WTC11 (cell line): ENCODE data around the gene OPCML. TPM values are rescaled to one million over a fixed set of nuclear protein-coding genes. Genes with fewer than 3 reads are reported as not detected.

Experiments
- ATAC-seq: fragments of 200-7000 bp; cut with Tn5 transposase; 2 replicates; pipeline ENCODE4 v1.10.0; 2021; ENCODE audit warnings: mild to moderate bottlenecking, moderate library complexity
- CTCF ChIA-PET: fragments of 300-600 bp; sonication (Branson Sonifier 250); formaldehyde crosslinking; loops from one replicate; lab custom pipeline; 2021; ENCODE audit warnings: antibody characterized with exemption; lab: Charles Lee
- POLR2A ChIA-PET: fragments of 350-600 bp; sonication (Branson Sonifier 250); formaldehyde crosslinking; loops from one replicate; lab custom pipeline; 2021; ENCODE audit warnings: antibody characterized with exemption; lab: Charles Lee
- DNase-seq: peaks from one replicate; pipeline ENCODE4 v3.0.0; 2021; ENCODE audit warnings: low spot score
- H3K27ac Mint-ChIP-seq: 2 replicates; pipeline ENCODE4 v1.8.0; 2021; ENCODE audit warnings: mixed read lengths
- H3K27me3 Mint-ChIP-seq: 2 replicates; pipeline ENCODE4 v1.8.0; 2021; ENCODE audit warnings: low read depth, mild to moderate bottlenecking, moderate library complexity, mixed read lengths
- H3K36me3 Mint-ChIP-seq: 2 replicates; pipeline ENCODE4 v1.8.0; 2021; ENCODE audit warnings: mixed read lengths
- H3K4me1 Mint-ChIP-seq: 2 replicates; pipeline ENCODE4 v1.8.0; 2022; ENCODE audit warnings: mixed read lengths
- H3K4me3 Mint-ChIP-seq: 2 replicates; pipeline ENCODE4 v1.8.0; 2021; ENCODE audit warnings: mild to moderate bottlenecking, moderate library complexity, mixed read lengths
- H3K9me3 Mint-ChIP-seq: 2 replicates; pipeline ENCODE4 v1.8.0; 2021; ENCODE audit warnings: mixed read lengths
- ELF4 ChIP-seq: sonication (generic); formaldehyde crosslinking; IDR thresholded peaks from 2 replicates; pipeline ENCODE4 v1.8.1; 2022; ENCODE audit warnings: low read depth, mild to moderate bottlenecking, moderate library complexity, missing genetic modification reagents
- KAT7 ChIP-seq: sonication (generic); formaldehyde crosslinking; IDR thresholded peaks from 2 replicates; pipeline ENCODE4 v1.8.1; 2023; ENCODE audit warnings: missing genetic modification reagents, mild to moderate bottlenecking, borderline replicate concordance
- NFATC4 ChIP-seq: fragments of 250-450 bp; sonication (Bioruptor Pico); IDR thresholded peaks from 2 replicates; pipeline ENCODE4 v1.9.0; 2021; ENCODE audit warnings: mild to moderate bottlenecking
- NR2C2 ChIP-seq: sonication (generic); formaldehyde crosslinking; IDR thresholded peaks from 2 replicates; pipeline ENCODE4 v1.8.0; 2022; ENCODE audit warnings: mild to moderate bottlenecking, missing genetic modification reagents
- SMAD3 ChIP-seq: sonication (generic); formaldehyde crosslinking; IDR thresholded peaks from 2 replicates; pipeline ENCODE4 v1.8.0; 2022; ENCODE audit warnings: missing genetic modification reagents, mild to moderate bottlenecking, borderline replicate concordance
- SMAD4 ChIP-seq: sonication (generic); formaldehyde crosslinking; IDR thresholded peaks from 2 replicates; pipeline ENCODE4 v1.8.0; 2022; ENCODE audit warnings: mild to moderate bottlenecking, missing genetic modification reagents
- TEAD4 ChIP-seq: sonication (generic); formaldehyde crosslinking; IDR thresholded peaks from 2 replicates; pipeline ENCODE4 v1.8.0; 2022; ENCODE audit warnings: mild to moderate bottlenecking, missing genetic modification reagents
- ZBTB21 ChIP-seq: sonication (generic); formaldehyde crosslinking; IDR thresholded peaks from 2 replicates; pipeline ENCODE4 v1.8.1; 2023; ENCODE audit warnings: mild to moderate bottlenecking, missing genetic modification reagents, borderline replicate concordance
- ZNF219 ChIP-seq: sonication (generic); formaldehyde crosslinking; IDR thresholded peaks from 2 replicates; pipeline ENCODE4 v1.8.0; 2023; ENCODE audit warnings: missing genetic modification reagents, mild to moderate bottlenecking, borderline replicate concordance
- ZNF317 ChIP-seq: sonication (generic); formaldehyde crosslinking; IDR thresholded peaks from 2 replicates; pipeline ENCODE4 v1.8.1; 2023; ENCODE audit warnings: low read depth, mild to moderate bottlenecking, moderate library complexity, missing genetic modification reagents, borderline replicate concordance
- ZNF396 ChIP-seq: fragments of 250-450 bp; sonication (Bioruptor Pico); IDR thresholded peaks from 2 replicates; pipeline ENCODE4 v1.8.0; 2021; ENCODE audit warnings: mild to moderate bottlenecking, moderate library complexity, borderline replicate concordance
- total RNA-seq: library from RNA; stranded (reverse); gene quantifications from 3 replicates; pipeline ENCODE4 v1.2.3, GENCODE V29; 2021
- TF ChIP-seq, protein P1 (sequence below): sonication (generic); formaldehyde crosslinking; IDR thresholded peaks from 2 replicates; pipeline ENCODE4 v1.8.0; 2023; ENCODE audit warnings: missing genetic modification reagents, mild to moderate bottlenecking, borderline replicate concordance
- TF ChIP-seq, protein P2 (sequence below): sonication (generic); formaldehyde crosslinking; IDR thresholded peaks from 2 replicates; pipeline ENCODE4 v1.8.0; 2022; ENCODE audit warnings: mild to moderate bottlenecking, missing genetic modification reagents
- TF ChIP-seq, protein P3 (sequence below): sonication (generic); formaldehyde crosslinking; IDR thresholded peaks from 2 replicates; pipeline ENCODE4 v1.8.1; 2022; ENCODE audit warnings: missing genetic modification reagents, borderline replicate concordance
- TF ChIP-seq, protein P4 (sequence below): fragments of 250-450 bp; sonication (Bioruptor Pico); IDR thresholded peaks from 2 replicates; pipeline ENCODE4 v1.8.0; 2021; ENCODE audit warnings: mild to moderate bottlenecking
- TF ChIP-seq, protein P5 (sequence below): sonication (generic); formaldehyde crosslinking; IDR thresholded peaks from 2 replicates; pipeline ENCODE4 v1.8.1; 2022; ENCODE audit warnings: low read depth, mild to moderate bottlenecking, moderate library complexity, missing genetic modification reagents, borderline replicate concordance
- TF ChIP-seq, protein P6 (sequence below): sonication (generic); formaldehyde crosslinking; IDR thresholded peaks from 2 replicates; pipeline ENCODE4 v1.8.0; 2022; ENCODE audit warnings: mild to moderate bottlenecking, missing genetic modification reagents
- TF ChIP-seq, protein P7 (sequence below): sonication (generic); formaldehyde crosslinking; conservative IDR thresholded peaks from 2 replicates; pipeline ENCODE4 v1.8.1; 2022; ENCODE audit warnings: mild to moderate bottlenecking, missing genetic modification reagents
- TF ChIP-seq, protein P8 (sequence below): sonication (generic); formaldehyde crosslinking; IDR thresholded peaks from 2 replicates; pipeline ENCODE4 v1.8.1; 2023; ENCODE audit warnings: mild to moderate bottlenecking, missing genetic modification reagents

Gene OPCML
- total RNA-seq, 1 experiment from 2014 or later, result 1.5 TPM

DNA sequence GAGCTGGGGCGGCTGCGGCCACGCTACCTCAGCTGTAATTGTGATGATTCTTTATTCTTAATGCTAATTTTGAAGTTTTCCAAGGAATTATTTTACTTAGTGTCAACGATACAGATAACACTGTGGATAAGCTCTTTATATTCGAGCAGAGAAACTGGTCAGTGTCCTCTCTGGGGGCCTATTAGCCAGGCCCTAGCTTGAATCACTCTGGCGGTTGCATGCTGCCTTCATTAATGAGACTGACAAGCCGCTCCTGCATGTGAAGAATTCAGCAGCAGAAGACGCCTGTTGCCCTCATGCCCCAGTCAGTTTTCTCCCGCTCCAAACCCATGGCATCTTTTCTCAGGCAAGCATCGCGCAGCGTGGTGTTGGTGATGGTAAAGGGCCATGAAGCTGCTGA, 851.7 kb downstream of the OPCML start:
- Mint-ChIP-seq H3K27ac (no peak overlapping the region), H3K27me3 (0 out of 2 replicates have a peak, but pooled peaks cover 5% of the 10 kb centered on the region), H3K36me3 (peaks cover 16% of the 10 kb centered on the region), H3K4me3 (no peak overlapping the region), H3K4me1 (peaks cover 4% of the 10 kb centered on the region), H3K9me3 (peaks cover 27% of the 10 kb centered on the region)
- ChIA-PET CTCF (no interaction called here), POLR2A (no interaction called here)
- DNase-seq, result no peak
- no peak for ATAC-seq
- TF ChIP-seq, protein P1, sequence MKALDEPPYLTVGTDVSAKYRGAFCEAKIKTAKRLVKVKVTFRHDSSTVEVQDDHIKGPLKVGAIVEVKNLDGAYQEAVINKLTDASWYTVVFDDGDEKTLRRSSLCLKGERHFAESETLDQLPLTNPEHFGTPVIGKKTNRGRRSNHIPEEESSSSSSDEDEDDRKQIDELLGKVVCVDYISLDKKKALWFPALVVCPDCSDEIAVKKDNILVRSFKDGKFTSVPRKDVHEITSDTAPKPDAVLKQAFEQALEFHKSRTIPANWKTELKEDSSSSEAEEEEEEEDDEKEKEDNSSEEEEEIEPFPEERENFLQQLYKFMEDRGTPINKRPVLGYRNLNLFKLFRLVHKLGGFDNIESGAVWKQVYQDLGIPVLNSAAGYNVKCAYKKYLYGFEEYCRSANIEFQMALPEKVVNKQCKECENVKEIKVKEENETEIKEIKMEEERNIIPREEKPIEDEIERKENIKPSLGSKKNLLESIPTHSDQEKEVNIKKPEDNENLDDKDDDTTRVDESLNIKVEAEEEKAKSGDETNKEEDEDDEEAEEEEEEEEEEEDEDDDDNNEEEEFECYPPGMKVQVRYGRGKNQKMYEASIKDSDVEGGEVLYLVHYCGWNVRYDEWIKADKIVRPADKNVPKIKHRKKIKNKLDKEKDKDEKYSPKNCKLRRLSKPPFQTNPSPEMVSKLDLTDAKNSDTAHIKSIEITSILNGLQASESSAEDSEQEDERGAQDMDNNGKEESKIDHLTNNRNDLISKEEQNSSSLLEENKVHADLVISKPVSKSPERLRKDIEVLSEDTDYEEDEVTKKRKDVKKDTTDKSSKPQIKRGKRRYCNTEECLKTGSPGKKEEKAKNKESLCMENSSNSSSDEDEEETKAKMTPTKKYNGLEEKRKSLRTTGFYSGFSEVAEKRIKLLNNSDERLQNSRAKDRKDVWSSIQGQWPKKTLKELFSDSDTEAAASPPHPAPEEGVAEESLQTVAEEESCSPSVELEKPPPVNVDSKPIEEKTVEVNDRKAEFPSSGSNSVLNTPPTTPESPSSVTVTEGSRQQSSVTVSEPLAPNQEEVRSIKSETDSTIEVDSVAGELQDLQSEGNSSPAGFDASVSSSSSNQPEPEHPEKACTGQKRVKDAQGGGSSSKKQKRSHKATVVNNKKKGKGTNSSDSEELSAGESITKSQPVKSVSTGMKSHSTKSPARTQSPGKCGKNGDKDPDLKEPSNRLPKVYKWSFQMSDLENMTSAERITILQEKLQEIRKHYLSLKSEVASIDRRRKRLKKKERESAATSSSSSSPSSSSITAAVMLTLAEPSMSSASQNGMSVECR (CRISPR knock-in tag), result no peak
- TF ChIP-seq, protein P2, sequence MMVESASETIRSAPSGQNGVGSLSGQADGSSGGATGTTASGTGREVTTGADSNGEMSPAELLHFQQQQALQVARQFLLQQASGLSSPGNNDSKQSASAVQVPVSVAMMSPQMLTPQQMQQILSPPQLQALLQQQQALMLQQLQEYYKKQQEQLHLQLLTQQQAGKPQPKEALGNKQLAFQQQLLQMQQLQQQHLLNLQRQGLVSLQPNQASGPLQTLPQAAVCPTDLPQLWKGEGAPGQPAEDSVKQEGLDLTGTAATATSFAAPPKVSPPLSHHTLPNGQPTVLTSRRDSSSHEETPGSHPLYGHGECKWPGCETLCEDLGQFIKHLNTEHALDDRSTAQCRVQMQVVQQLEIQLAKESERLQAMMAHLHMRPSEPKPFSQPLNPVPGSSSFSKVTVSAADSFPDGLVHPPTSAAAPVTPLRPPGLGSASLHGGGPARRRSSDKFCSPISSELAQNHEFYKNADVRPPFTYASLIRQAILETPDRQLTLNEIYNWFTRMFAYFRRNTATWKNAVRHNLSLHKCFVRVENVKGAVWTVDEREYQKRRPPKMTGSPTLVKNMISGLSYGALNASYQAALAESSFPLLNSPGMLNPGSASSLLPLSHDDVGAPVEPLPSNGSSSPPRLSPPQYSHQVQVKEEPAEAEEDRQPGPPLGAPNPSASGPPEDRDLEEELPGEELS (CRISPR knock-in tag), result no peak
- TF ChIP-seq, protein P3, sequence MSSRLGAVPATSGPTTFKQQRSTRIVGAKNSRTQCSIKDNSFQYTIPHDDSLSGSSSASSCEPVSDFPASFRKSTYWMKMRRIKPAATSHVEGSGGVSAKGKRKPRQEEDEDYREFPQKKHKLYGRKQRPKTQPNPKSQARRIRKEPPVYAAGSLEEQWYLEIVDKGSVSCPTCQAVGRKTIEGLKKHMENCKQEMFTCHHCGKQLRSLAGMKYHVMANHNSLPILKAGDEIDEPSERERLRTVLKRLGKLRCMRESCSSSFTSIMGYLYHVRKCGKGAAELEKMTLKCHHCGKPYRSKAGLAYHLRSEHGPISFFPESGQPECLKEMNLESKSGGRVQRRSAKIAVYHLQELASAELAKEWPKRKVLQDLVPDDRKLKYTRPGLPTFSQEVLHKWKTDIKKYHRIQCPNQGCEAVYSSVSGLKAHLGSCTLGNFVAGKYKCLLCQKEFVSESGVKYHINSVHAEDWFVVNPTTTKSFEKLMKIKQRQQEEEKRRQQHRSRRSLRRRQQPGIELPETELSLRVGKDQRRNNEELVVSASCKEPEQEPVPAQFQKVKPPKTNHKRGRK (CRISPR knock-in tag), result no peak
- no peak for TF ChIP-seq ELF4 (CRISPR knock-in tag)
- TF ChIP-seq, protein P4, sequence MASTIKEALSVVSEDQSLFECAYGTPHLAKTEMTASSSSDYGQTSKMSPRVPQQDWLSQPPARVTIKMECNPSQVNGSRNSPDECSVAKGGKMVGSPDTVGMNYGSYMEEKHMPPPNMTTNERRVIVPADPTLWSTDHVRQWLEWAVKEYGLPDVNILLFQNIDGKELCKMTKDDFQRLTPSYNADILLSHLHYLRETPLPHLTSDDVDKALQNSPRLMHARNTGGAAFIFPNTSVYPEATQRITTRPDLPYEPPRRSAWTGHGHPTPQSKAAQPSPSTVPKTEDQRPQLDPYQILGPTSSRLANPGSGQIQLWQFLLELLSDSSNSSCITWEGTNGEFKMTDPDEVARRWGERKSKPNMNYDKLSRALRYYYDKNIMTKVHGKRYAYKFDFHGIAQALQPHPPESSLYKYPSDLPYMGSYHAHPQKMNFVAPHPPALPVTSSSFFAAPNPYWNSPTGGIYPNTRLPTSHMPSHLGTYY (CRISPR knock-in tag), result no peak
- no peak for TF ChIP-seq SMAD3 (CRISPR knock-in tag)

DNA sequence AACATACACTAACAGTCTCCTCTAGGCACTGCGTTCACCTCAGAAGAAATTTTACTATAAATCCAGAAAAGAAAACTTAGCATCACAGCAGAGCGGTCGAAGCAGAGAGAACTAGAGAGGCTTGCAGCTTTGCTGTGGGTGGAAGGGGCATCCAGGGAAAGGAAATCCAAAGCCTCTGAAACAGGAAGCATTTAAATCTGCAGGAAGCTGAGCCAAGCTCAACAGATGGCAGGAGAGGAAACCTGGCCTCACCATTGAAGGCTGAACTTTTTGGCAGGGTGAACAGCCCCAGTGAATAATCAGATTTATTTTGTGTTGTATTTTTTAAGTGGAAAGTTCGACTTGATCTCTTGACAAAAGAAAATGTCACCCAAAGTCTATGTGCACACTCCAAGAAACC, 858.1 kb downstream of the OPCML start:
- Mint-ChIP-seq H3K27me3 (peaks cover 5% of the 10 kb centered on the region; the same call in 1 of the 2 replicates), H3K36me3 (peaks cover 16% of the 10 kb centered on the region), H3K27ac (no peak overlapping the region), H3K4me1 (0 out of 2 replicates have a peak, but pooled peaks cover 3% of the 10 kb centered on the region), H3K9me3 (peaks cover 25% of the 10 kb centered on the region), H3K4me3 (no peak overlapping the region)
- TF ChIP-seq, protein P5, sequence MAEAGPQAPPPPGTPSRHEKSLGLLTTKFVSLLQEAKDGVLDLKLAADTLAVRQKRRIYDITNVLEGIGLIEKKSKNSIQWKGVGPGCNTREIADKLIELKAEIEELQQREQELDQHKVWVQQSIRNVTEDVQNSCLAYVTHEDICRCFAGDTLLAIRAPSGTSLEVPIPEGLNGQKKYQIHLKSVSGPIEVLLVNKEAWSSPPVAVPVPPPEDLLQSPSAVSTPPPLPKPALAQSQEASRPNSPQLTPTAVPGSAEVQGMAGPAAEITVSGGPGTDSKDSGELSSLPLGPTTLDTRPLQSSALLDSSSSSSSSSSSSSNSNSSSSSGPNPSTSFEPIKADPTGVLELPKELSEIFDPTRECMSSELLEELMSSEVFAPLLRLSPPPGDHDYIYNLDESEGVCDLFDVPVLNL, result no peak
- no peak for TF ChIP-seq ZNF219 (CRISPR knock-in tag)
- no peak for TF ChIP-seq KAT7
- TF ChIP-seq SMAD4, result no peak
- ChIA-PET POLR2A (no interaction called here), CTCF (no interaction called here)
- ATAC-seq (no peak), DNase-seq (no peak)

DNA sequence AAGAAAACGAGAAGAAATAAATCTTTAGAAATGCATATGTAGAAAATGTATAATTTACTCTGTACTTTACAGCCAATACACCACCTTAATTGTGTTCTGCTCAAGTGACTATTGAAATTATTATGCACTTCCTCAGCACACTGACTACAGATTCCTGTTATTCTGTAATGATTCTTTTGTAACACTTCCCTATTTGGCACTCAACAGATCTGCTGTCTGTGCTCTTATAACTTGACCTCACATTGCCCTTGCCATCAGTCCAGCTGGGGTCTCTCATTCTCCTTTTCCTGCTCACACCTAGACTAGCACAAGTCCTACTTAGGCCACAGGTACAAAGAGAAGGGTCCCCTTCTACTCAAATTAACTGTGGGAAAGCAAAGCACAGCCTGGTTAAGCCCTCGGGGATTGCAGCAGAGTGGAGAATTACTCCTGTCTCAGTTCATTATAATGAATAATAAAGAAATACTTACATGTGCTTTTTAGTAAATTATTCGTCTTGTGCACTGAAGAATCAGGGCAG, 860.4 kb downstream of the OPCML start:
- Mint-ChIP-seq H3K4me3 (no peak overlapping the region), H3K36me3 (no peaks in the 10 kb centered on the region), H3K4me1 (peaks cover 4% of the 10 kb centered on the region; the same call in 1 of the 2 replicates), H3K27me3 (no peaks in the 10 kb centered on the region; the same call in 1 of the 2 replicates), H3K27ac (no peak overlapping the region), H3K9me3 (peaks cover 5% of the 10 kb centered on the region)
- ChIA-PET POLR2A (no interaction called here), CTCF (no interaction called here)
- no peak for DNase-seq
- no peak for ATAC-seq
- no peak for TF ChIP-seq ZNF396 (CRISPR knock-in tag)
- TF ChIP-seq ZBTB21 (CRISPR knock-in tag), result no peak
- TF ChIP-seq NFATC4 (CRISPR knock-in tag), result no peak
- TF ChIP-seq NR2C2, result no peak
- TF ChIP-seq, protein P6, sequence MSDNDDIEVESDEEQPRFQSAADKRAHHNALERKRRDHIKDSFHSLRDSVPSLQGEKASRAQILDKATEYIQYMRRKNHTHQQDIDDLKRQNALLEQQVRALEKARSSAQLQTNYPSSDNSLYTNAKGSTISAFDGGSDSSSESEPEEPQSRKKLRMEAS (CRISPR knock-in tag), result no peak
- TF ChIP-seq, protein P7, sequence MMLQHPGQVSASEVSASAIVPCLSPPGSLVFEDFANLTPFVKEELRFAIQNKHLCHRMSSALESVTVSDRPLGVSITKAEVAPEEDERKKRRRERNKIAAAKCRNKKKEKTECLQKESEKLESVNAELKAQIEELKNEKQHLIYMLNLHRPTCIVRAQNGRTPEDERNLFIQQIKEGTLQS (CRISPR knock-in tag), result no peak
- TF ChIP-seq TEAD4, result no peak
- TF ChIP-seq ZNF317 (CRISPR knock-in tag), result no peak
- TF ChIP-seq, protein P8, sequence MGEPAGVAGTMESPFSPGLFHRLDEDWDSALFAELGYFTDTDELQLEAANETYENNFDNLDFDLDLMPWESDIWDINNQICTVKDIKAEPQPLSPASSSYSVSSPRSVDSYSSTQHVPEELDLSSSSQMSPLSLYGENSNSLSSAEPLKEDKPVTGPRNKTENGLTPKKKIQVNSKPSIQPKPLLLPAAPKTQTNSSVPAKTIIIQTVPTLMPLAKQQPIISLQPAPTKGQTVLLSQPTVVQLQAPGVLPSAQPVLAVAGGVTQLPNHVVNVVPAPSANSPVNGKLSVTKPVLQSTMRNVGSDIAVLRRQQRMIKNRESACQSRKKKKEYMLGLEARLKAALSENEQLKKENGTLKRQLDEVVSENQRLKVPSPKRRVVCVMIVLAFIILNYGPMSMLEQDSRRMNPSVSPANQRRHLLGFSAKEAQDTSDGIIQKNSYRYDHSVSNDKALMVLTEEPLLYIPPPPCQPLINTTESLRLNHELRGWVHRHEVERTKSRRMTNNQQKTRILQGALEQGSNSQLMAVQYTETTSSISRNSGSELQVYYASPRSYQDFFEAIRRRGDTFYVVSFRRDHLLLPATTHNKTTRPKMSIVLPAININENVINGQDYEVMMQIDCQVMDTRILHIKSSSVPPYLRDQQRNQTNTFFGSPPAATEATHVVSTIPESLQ, result no peak
